OCI-LY1 (cell line): ENCODE data around the gene ITPK1.

Experiments used
- EZH2 ChIP-seq: fragments of 200-600 bp; sonication (generic), shearing (Covaris generic); IDR thresholded peaks from 2 replicates; pipeline ENCODE4 v1.8.0; 2017; ENCODE audit warnings: borderline replicate concordance, mixed run types, mild to moderate bottlenecking, antibody characterized with exemption, low read length, moderate library complexity, mixed read lengths
- TF ChIP-seq, protein P1 (sequence below): fragments of 200-600 bp; sonication (generic), shearing (Covaris generic); IDR thresholded peaks from 2 replicates; pipeline ENCODE4 v1.5.1; 2017; ENCODE audit warnings: mild to moderate bottlenecking, antibody characterized with exemption, low read length, moderate library complexity, mixed read lengths

DNA sequence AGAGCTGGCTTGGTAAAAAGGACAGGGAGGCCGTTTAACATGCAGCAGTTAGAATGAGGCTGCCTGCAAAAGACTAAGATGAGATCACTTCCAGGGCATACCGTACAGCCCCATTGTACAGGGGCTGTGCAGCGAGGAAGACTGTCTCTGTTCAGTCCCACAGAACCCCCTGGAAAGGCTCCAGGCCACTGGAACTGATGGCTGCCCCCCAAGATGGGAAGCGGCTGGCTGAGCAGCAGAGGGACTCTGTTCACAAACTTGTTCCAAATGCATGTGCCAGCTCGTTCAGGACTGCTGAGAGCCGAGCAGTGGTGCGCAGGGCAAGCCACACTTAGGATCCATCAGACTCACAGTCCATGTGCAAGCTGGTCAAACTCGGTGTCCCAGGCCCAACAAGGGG, 109.9 kb downstream of the ITPK1 start:
- TF ChIP-seq, protein P1, sequence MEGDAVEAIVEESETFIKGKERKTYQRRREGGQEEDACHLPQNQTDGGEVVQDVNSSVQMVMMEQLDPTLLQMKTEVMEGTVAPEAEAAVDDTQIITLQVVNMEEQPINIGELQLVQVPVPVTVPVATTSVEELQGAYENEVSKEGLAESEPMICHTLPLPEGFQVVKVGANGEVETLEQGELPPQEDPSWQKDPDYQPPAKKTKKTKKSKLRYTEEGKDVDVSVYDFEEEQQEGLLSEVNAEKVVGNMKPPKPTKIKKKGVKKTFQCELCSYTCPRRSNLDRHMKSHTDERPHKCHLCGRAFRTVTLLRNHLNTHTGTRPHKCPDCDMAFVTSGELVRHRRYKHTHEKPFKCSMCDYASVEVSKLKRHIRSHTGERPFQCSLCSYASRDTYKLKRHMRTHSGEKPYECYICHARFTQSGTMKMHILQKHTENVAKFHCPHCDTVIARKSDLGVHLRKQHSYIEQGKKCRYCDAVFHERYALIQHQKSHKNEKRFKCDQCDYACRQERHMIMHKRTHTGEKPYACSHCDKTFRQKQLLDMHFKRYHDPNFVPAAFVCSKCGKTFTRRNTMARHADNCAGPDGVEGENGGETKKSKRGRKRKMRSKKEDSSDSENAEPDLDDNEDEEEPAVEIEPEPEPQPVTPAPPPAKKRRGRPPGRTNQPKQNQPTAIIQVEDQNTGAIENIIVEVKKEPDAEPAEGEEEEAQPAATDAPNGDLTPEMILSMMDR, result no peak
- TF ChIP-seq EZH2, result no peak
